Measurements from ENCODE around the gene PPM1F. TPM values are rescaled to one million over a fixed set of nuclear protein-coding genes. Genes with fewer than 3 reads are reported as not detected.
"Not testable (repeated sequence)": the region's sequence is repeated elsewhere in the genome, so short reads cannot be mapped to it uniquely, and the experiment has no call there.

Gene PPM1F
- total RNA-seq, 4 donors from 2014 or later = 22.9 to 67.3 (median 32.4) TPM

- TF ChIP-seq, protein P1, sequence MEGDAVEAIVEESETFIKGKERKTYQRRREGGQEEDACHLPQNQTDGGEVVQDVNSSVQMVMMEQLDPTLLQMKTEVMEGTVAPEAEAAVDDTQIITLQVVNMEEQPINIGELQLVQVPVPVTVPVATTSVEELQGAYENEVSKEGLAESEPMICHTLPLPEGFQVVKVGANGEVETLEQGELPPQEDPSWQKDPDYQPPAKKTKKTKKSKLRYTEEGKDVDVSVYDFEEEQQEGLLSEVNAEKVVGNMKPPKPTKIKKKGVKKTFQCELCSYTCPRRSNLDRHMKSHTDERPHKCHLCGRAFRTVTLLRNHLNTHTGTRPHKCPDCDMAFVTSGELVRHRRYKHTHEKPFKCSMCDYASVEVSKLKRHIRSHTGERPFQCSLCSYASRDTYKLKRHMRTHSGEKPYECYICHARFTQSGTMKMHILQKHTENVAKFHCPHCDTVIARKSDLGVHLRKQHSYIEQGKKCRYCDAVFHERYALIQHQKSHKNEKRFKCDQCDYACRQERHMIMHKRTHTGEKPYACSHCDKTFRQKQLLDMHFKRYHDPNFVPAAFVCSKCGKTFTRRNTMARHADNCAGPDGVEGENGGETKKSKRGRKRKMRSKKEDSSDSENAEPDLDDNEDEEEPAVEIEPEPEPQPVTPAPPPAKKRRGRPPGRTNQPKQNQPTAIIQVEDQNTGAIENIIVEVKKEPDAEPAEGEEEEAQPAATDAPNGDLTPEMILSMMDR (IDR thresholded peaks at IDR 0.05) = no peak
- no peak for ATAC-seq (ENCODE audit: low FRiP score)
- no peak for DNase-seq (ENCODE audit: low spot score)
Measured at GRCh38 chr22:21945453-21946261, 7.0 kb downstream of the PPM1F start.

DNA sequence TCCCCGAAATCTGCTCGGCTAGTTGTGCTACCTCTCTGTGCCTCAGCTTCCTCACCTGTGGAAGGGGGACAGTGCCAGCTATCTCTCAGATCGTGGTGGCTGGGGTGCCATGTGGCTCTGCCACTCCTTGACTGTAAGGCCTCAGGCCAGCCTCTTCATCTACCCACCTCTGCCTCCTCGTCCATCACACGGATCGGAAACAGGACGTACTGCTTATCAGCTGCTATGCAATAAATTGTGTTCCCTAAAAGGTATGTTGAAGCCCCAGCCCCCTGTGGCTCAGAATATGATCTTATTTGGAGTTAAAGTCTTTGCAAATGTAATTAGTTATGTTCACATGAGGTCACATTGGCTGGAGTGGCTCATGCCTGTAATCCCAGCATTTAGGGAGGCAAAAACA lies 7.8 kb downstream of the PPM1F start:
- ATAC-seq (ENCODE audit: low FRiP score) (no peak), DNase-seq (ENCODE audit: low spot score) (no peak)
- TF ChIP-seq, protein P1 (IDR thresholded peaks at IDR 0.05) = no peak

- TF ChIP-seq, protein P1 (IDR thresholded peaks at IDR 0.05) = no peak
- ATAC-seq (ENCODE audit: low FRiP score) = no peak
- DNase-seq (ENCODE audit: low spot score) = no peak
Measured at GRCh38 chr22:21943571-21944448, 8.8 kb downstream of the PPM1F start.

DNA sequence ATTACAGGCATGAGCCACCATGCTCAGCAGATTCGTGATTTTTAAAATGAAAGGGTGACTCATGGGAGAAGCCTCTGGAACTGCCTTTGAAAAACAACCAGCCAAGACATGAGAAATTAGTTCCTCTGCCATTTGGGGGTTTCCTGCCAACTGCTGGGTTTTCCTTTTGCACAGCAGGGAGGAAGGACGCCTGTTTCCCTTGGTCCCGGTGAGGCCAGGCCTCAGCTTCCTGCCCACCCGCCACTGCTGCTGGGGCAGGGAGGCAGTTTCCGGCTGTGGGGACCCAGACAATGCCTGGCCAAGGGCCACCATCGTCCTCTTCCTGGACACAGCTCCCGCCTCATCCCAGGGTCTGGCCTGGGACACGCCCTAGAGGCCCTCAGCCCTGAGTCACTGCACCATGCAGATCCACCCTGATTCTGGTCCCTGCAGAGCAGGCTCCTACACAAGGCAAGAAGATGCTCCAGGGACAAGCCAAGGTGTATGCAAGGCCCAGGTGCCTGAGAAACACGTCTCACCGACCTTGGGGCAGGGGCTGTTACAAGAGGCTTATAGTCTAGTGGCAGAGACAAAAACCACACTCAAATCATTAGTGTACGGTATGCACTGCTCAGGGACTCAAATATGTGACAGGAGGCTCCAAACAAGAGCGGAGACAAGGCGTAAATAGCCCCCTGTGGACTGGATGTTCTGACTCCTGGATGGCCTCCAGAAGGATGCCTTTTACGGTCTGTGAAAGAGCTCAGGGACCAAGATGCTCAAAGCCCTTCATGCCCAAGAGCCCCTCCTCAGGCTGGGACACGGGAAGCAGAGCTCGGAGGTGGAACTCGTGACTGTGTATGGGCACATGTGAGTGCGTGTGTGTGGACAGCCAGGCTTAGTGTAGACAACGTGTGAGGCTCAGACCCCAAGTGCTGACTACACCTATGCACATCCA lies 10.0 kb downstream of the PPM1F start:
- DNase-seq (ENCODE audit: low spot score) = no peak
- TF ChIP-seq, protein P1 (IDR thresholded peaks at IDR 0.05) = no peak
- peak; percentile 47 for ATAC-seq (ENCODE audit: low FRiP score)

GRCh38 chr22:21941921-21942320 lies 10.7 kb downstream of the PPM1F start:
- TF ChIP-seq, protein P1 (IDR thresholded peaks at IDR 0.05) = no peak
- ATAC-seq (ENCODE audit: low FRiP score) (no peak), DNase-seq (ENCODE audit: low spot score) (no peak)

DNA sequence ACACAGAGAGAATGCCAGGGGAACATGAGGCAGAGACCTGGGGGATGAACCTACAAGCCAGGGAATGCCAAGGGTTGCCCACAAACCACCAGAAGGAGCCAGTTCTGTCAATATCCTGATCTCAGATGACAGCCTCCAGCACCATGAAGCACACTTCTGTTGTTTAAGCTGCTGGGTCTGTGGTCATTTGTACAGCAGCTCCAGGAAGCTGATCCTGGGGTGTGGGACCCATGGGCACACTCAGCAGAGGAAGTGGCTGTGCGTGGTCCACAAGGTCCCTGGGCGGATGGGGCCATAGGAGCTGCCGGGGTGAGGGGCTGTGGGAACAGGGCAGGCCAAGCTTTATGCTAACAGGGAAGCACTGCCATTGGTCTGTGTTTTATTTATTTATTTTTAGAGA lies 12.1 kb downstream of the PPM1F start:
- ATAC-seq (ENCODE audit: low FRiP score) (no peak), DNase-seq (ENCODE audit: low spot score) (no peak)

GRCh38 chr22:21939935-21940334 lies 12.7 kb downstream of the PPM1F start:
- not testable (repeated sequence) for ATAC-seq (ENCODE audit: low FRiP score); DNase-seq (ENCODE audit: low spot score)

More for the DNA sequence above, 12.1 kb downstream of the PPM1F start:
- TF ChIP-seq, protein P1 (IDR thresholded peaks at IDR 0.05) = no peak

Data from omental fat pad (tissue), 4 donors.